Ovary (tissue), 9 donors: ENCODE measurements around the gene RPL27A. TPM values are rescaled to one million over a fixed set of nuclear protein-coding genes. Genes with fewer than 3 reads are reported as not detected.

Experiments used
- DNase-seq, 5 donors: peaks; one replicate each; pipeline ENCODE4 v3.0.0-alpha.2; 2019 to 2020
- H3K27ac ChIP-seq, 2 donors: fragments of 200-600 bp; one replicate each; pipeline versions ENCODE4 v1.5.1 to v1.8.0; 2019 to 2022
- H3K27me3 ChIP-seq: fragments of 200-600 bp; one replicate; pipeline ENCODE4 v1.8.0; 2022
- H3K36me3 ChIP-seq: fragments of 200-600 bp; sonication (generic); one replicate; pipeline ENCODE4 v1.5.1; 2019
- H3K4me1 ChIP-seq: one replicate; pipeline ENCODE4 v1.8.1; 2013; ENCODE audit warnings: mild to moderate bottlenecking, moderate library complexity; ENCODE audit not compliant: insufficient read depth
- H3K4me3 ChIP-seq: fragments of 200-600 bp; sonication (generic); one replicate; pipeline ENCODE4 v1.5.1; 2017
- H3K9me3 ChIP-seq, 2 donors: fragments of 200-600 bp in 1 of 2; sonication (generic) in 1 of 2; one replicate each; pipeline versions ENCODE4 v1.5.1 to v1.8.1; 2013 to 2019; ENCODE audit warnings: mild to moderate bottlenecking in 1 of 2, moderate library complexity in 1 of 2
- CTCF ChIP-seq, 3 donors: fragments of 450-650 bp in 2 of 3; fragments of 200-600 bp in 1 of 3; IDR thresholded peaks; one replicate each; pipeline versions ENCODE4 v1.5.1 to v1.8.0; 2016 to 2022; ENCODE audit warnings: antibody characterized with exemption in 3 of 3, mild to moderate bottlenecking in 1 of 3
- EP300 ChIP-seq: sonication (generic); formaldehyde crosslinking; IDR thresholded peaks from one replicate; pipeline ENCODE4 v1.6.1; 2017; ENCODE audit warnings: antibody characterized with exemption
- POLR2A ChIP-seq: fragments of 450-650 bp; IDR thresholded peaks from one replicate; pipeline ENCODE4 v1.6.1; 2017; ENCODE audit warnings: antibody characterized with exemption, mild to moderate bottlenecking, moderate library complexity
- WGBS, 3 donors: extraction: QIAGEN DNeasy Blood & Tissue Kit in 1 of 3; methylation state at CpG; one replicate each; pipeline versions ENCODE4 v1.1.5 to v1.1.7; 2013 to 2017; 5-methylcytosine and 5-hydroxymethylcytosine counted together
- intact Hi-C, 4 donors: fragments of 100-400 bp; cut with DNase I; formaldehyde crosslinking; loops; one replicate each; pipeline versions ENCODE4 v1.11.0 to v1.15.1; 2022 to 2023
- polyA plus RNA-seq, 2 donors: library from polyadenylated mRNA; stranded (reverse); fragments of 200-250 nt in 1 of 2; fragments of 350-450 nt in 1 of 2; fragmentation: Illumina TruSeq in 1 of 2; extraction: RNeasy Lipid Tissue Mini Kit (QIAGEN cat#74804) in 1 of 2; gene quantifications; one replicate each; pipeline ENCODE4 v1.2.3, GENCODE V29; 2013 to 2014
- total RNA-seq, 7 donors: library from RNA; depleted of rRNA in 2 of 7; stranded (reverse); fragments of >200 nt in 2 of 7; fragmentation: NEBNext Ultra II Directional in 3 of 7; extraction: Animal tissue kit (Norgen Biotek cat#: 25700) in 3 of 7; gene quantifications; one replicate each; pipeline versions ENCODE4 v1.1.0 to v1.2.4, GENCODE V29; 2016 to 2023
- donor health status: DM: no; HTN: no; CAD: no; lungs with moderate emphysema.
- donor health status: DM: no; HTN: no; CAD: no.
- donor health status: Bipolar disorder and iron deficiency.
- donor health status: DM: yes; HTN: yes; CAD: no.
- donor health status: DM: no; HTN: no; CAD: no.
- donor health status: DM: yes; HTN: yes; CAD: no.

RPL27A gene
- total and polyA plus RNA-seq, 9 donors: 986 to 6,011 (median 2,159) TPM

DNA sequence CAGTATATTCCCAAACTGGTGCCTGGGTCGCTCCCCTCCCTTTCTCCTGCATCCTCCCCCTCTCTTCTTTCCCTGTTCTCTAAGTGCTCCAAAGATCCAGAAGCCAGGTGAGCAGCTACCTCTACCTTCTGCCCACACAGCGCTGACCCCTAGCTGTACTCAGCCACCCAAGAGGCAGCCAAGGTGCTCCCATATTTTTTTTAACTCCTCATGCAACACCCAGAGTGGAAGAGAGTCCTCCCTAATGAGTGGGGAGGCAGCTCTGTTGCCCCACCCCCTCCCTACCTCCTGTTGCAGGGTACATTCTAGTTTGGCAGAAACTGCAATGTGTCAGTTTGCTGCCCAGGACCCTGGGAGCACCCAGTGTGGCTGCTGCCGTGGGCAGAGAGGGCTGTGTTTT lies 40.2 kb downstream of the RPL27A start:
- H3K4me3 ChIP-seq: no peak overlapping the region
- no peak for DNase-seq
- TF ChIP-seq CTCF (IDR thresholded peaks at IDR 0.05) (no peak), POLR2A (no peak), EP300 (no peak)
- H3K27me3 ChIP-seq: no peaks in the 10 kb centered on the region
- peaks cover 42% of the 10 kb centered on the region for H3K4me1 ChIP-seq
- H3K27ac ChIP-seq: peak overlapping the region in 1 of 2 donors; percentile 62
- intact Hi-C loops: loop anchor here in 1 of 4 donors (5.0 kb wide), 1 partner anchor 84 kb away; no protein-coding TSS in a partner anchor
- no peaks in the 10 kb centered on the region for H3K36me3 ChIP-seq
- H3K9me3 ChIP-seq: no peaks in the 10 kb centered on the region
- 77 to 81% (median 77%) methylated on average over 3 of the region's 3 CpGs for WGBS, 3 donors

DNA sequence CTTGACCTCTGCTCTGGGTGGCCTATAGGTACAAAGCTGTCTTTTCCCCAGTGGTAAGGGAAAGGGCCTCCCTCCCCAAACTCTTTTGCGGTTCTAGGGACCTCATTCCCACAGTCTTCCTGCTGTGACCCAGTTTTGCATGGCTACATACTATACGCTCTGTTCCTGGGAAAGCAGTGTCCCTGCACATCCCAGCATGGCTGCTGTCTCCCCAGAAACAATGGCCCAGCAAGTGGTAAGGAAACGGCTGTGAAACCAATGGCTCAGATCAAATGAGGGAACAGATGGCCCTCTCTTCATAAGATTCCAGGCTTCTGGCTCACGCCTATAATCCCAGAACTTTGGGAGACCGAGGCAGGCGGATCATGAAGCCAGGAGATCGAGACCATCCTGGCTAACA lies 41.1 kb downstream of the RPL27A start:
- no peaks in the 10 kb centered on the region for H3K27me3 ChIP-seq
- no peaks in the 10 kb centered on the region for H3K9me3 ChIP-seq
- TF ChIP-seq CTCF (IDR thresholded peaks at IDR 0.05) (no peak), POLR2A (no peak), EP300 (no peak)
- H3K4me1 ChIP-seq: peaks cover 41% of the 10 kb centered on the region
- intact Hi-C loops: loop anchor here in 1 of 4 donors (5.0 kb wide), 1 partner anchor 84 kb away; no protein-coding TSS in a partner anchor
- no peak overlapping the region for H3K4me3 ChIP-seq
- WGBS, 3 donors: 93 to 98% (median 97%) methylated on average over 7 of the region's 7 CpGs
- H3K27ac ChIP-seq: no peak overlapping the region
- no peaks in the 10 kb centered on the region for H3K36me3 ChIP-seq
- no peak for DNase-seq

DNA sequence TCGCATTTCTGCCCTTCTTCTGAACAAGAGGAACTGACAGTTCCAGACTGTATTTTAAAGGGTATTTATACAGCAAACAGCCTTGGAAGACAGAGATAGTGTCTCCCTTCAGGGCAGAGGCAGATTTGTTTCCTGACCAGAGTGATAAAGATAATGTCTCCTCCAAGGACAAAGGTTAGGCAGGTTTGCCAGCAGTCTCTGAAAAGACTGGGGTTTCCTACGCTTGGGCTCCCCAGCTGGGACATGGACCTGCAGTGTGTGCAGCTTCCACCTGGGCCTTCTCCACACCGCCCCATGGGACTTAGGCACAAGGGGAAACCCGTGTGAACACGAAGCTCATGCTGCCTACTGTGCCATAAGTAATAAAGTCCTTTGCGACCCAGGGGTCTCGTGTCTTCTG lies 42.1 kb downstream of the RPL27A start:
- intact Hi-C loops: loop anchor here in 2 of 4 donors (5.0 kb wide), 2 partner anchors 53 to 83 kb away; no protein-coding TSS in a partner anchor
- peak overlapping the region in 1 of 2 donors; percentile 43 for H3K27ac ChIP-seq
- peaks cover 40% of the 10 kb centered on the region for H3K4me1 ChIP-seq

GRCh38 chr11:8726395-8726794 lies 43.8 kb downstream of the RPL27A start:
- WGBS, 3 donors: 85 to 90% (median 88%) methylated on average over 4 of the region's 4 CpGs
- Histone ChIP-seq H3K27ac (no peak overlapping the region), H3K9me3 (no peaks in the 10 kb centered on the region), H3K27me3 (no peaks in the 10 kb centered on the region), H3K4me3 (no peak overlapping the region), H3K4me1 (peaks cover 33% of the 10 kb centered on the region), H3K36me3 (no peaks in the 10 kb centered on the region)
- intact Hi-C loops: loop anchor here in 1 of 4 donors (5.0 kb wide), 1 partner anchor 51 kb away; no protein-coding TSS in a partner anchor
- DNase-seq: no peak
- no peak for TF ChIP-seq EP300

More for the DNA sequence above, 42.1 kb downstream of the RPL27A start:
- H3K27me3 ChIP-seq: no peaks in the 10 kb centered on the region
- no peak overlapping the region for H3K4me3 ChIP-seq
- TF ChIP-seq CTCF (IDR thresholded peaks at IDR 0.05): no peak
- no peak for TF ChIP-seq EP300
- TF ChIP-seq POLR2A: no peak
- no peaks in the 10 kb centered on the region for H3K36me3 ChIP-seq
- H3K9me3 ChIP-seq: no peaks in the 10 kb centered on the region
- no peak for DNase-seq
- WGBS, 3 donors: 62 to 71% (median 64%) methylated on average over 7 of the region's 7 CpGs

DNA sequence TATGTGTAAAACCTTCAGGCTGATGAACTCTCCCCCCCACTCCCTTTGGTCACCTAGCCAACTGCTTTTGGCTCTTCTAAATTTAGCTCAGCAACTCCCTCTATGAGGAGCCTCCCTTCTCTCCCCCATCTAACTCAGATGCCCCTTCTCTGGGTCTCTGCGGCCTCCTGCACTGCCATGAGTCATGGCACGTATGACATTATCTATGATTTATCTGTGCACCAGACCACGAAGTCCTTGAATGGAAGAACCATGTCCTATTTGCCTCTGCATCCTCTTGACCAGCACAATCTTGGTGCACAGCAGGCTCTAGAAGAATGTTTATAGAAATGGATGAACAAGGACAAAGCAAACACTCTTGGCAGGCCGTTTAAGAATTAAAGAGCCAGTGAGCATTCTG lies 46.0 kb downstream of the RPL27A start:
- H3K27ac ChIP-seq: peak overlapping the region in 1 of 2 donors; percentile 61
- no peaks in the 10 kb centered on the region for H3K36me3 ChIP-seq
- TF ChIP-seq CTCF (IDR thresholded peaks at IDR 0.05): no peak
- TF ChIP-seq POLR2A: no peak
- TF ChIP-seq EP300: no peak
- H3K4me3 ChIP-seq: no peak overlapping the region
- intact Hi-C loops: loop anchor here in 1 of 4 donors (5.0 kb wide), 1 partner anchor 49 kb away; no protein-coding TSS in a partner anchor
- 4 to 6% (median 5%) methylated on average over 4 of the region's 4 CpGs for WGBS, 3 donors
- peaks cover 35% of the 10 kb centered on the region for H3K4me1 ChIP-seq
- peak in 1 of 5 donors; percentile 53 for DNase-seq
- no peaks in the 10 kb centered on the region for H3K27me3 ChIP-seq
- no peaks in the 10 kb centered on the region for H3K9me3 ChIP-seq
